Stimulated activated CD4-positive, alpha-beta T cell treated with anti-CD3 and anti-CD28 coated beads, Interleukin-12 subunit alpha, Interleukin-12 subunit beta, amount 100 ng/mL, for 48 hours (primary cell): ENCODE data around the gene ANKRD11.

Experiments used
- DNase-seq, 3 donors: peaks; one replicate each; pipeline ENCODE4 v3.0.0-alpha.2; 2020; ENCODE audit warnings: low read depth in 2 of 3, low spot score in 1 of 3

The ANKRD11 gene

GRCh38 chr16:89354325-89354724, 136.0 kb downstream of the ANKRD11 start:
- DNase-seq, result no peak

DNA sequence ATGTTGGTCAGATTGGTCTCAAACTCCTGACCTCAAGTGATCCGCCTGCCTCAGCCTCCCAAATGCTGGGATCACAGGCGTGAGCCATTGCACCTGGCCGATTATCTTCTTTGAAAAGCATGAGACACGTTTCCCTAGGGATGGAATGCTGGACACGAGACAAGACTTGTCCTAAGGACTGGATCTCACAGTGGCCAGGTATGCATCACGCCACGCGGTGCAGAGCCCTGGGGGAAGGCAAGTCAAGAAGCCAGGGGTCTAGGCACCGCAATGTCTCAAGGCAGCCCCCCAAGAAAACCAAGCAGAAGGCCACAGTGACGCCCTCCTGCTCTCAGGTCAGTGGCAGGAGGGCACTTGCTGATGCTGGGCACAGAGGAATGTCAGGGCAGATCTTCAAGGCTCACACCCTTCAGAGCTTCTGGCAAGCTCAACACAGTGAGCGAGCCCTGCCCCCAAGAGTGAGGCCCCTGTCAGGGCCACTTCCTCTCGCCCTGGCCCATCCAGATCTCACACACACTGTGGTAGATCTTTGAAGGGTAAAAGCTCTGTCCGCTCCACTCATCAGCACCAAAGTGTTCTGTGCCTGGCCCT, 138.2 kb downstream of the ANKRD11 start:
- DNase-seq, result no peak

GRCh38 chr16:89351645-89352044, 138.7 kb downstream of the ANKRD11 start:
- no peak for DNase-seq

- DNase-seq, result peak; percentile 37 to 68 (median 50)
Observed at GRCh38 chr16:89350701-89351380, 139.5 kb downstream of the ANKRD11 start.

- peak in 1 of 3 donors; percentile 49 for DNase-seq
Observed at GRCh38 chr16:89349947-89350633, 140.3 kb downstream of the ANKRD11 start.

DNA sequence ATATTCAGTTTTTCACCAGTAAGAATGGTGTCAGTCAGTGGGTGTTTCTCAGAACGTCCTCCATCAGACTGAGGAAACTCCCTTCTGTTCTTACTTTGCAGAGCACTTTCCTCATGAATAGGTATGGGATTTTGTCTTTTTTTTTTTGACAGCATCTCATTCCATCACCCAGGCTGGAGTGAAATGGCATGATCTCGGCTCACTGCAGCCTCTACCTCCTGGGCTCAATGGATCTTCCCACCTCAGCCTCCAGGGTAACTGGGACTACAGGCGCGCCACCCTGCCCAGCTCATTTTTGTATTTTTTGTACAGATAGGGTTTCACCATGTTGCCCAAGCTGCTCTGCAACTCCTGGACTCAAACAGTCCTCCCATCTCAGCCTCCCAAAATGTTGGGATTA, 142.6 kb downstream of the ANKRD11 start:
- DNase-seq, result no peak

DNA sequence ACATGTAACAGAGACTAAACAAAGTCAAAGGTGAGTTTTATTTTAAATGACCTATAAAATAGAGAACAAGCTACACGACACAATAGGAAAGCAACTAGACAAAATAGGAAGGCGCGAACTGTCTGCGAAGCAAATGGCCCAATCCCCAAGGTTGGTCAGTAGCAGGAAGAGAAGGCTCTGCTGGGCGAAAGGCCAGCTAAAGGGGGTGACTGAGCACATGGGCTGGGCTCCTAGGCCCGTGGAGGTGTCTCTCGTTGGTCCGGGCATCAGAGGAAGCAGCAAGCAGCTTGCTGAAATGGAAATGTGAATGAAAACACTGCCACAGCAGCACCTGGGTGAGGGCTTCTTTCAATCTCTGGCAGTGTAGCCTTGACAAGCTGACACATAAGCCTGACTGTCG, 143.5 kb downstream of the ANKRD11 start:
- no peak for DNase-seq

GRCh38 chr16:89345642-89346150, 144.7 kb downstream of the ANKRD11 start:
- DNase-seq, result no peak

GRCh38 chr16:89344846-89345611, 145.3 kb downstream of the ANKRD11 start:
- no peak for DNase-seq

DNA sequence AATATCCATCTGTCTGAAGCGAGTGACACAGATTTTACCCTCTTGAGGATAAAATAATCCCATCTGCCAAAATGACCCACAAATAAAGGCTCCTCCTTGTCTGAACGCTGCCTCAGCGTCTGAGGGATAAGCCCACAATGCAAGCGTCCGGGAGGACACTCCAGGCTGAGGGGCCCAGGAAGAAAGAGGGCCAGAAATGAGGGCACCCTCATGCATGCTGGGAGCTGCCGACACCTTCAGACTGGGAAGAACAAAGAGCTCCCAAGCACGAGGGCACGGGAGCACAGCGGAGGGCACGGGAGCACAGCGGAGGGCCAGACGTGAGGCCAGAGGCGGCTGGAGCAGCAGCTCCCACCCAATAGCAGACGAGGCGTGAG, 145.9 kb downstream of the ANKRD11 start:
- no peak for DNase-seq

DNA sequence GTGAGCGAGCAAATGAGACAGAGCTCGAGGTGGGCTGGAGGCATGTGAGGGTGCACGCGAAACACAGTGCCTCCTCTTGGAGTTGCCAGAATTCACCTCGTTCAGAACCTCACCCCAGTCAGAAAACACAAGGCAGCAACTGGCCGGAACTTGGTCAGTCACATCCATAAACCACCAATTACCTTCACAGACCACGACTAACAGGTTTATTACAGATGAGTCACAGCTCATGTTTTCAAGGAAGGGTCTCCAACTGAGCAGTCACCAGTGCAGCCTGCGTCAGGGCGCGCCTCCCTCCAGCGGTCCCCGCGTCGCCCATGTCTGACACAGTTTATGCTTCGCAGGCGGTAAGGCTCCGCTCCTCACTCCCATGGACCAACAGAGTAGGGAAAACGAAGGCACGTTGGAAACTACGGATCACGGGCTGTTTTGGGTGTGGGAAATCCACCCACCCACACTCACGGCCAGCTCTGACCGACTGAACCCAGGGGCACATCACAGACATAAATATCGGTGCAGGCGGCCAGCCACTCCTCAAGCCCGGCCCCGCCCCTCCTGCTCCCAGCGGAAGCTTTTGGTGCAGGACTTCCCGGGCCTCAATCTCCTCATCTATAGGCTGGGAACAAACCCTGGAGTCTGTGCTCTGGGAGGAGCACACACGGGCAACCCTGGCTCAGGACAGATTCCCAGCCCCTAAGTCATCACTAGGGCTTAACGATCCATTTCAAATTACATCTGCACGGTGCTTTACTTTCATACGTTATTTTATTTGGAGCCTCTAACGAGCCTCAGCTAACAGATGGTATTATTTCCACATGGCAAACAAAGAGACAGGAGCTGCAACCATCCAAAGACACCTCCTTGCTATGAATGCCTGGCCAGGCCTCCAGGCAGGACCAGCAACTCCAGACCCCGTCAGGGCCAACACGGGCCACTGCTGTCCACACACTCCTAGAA, 146.6 kb downstream of the ANKRD11 start:
- no peak for DNase-seq

- no peak for DNase-seq
Observed at GRCh38 chr16:89341697-89342694, 148.4 kb downstream of the ANKRD11 start.

DNA sequence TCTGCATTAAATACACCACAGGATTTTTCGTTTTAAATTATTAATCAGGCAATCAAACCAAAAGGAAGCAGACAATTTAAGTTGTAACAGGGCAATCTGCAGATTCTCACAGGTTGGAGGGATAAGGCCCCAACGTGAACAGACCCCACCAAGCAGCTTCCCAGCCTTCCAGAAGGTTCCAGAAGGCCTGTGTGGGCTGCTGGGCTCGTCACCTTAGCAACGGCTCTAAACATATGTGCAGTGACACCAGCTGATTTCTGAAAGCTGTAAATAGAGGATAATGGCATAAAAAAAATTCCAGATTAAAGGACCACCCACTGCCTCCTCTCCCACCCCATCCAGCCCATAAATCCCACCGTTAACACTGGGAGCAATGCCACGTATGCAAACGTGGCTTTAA, 149.1 kb downstream of the ANKRD11 start:
- DNase-seq, result no peak

- DNase-seq, result no peak
Observed at GRCh38 chr16:89338863-89339262, 151.5 kb downstream of the ANKRD11 start.

GRCh38 chr16:89337965-89338364, 152.4 kb downstream of the ANKRD11 start:
- no peak for DNase-seq

- no peak for DNase-seq
Observed at GRCh38 chr16:89335803-89336485, 154.4 kb downstream of the ANKRD11 start.

- DNase-seq, result no peak
Observed at GRCh38 chr16:89334988-89335802, 155.2 kb downstream of the ANKRD11 start.

DNA sequence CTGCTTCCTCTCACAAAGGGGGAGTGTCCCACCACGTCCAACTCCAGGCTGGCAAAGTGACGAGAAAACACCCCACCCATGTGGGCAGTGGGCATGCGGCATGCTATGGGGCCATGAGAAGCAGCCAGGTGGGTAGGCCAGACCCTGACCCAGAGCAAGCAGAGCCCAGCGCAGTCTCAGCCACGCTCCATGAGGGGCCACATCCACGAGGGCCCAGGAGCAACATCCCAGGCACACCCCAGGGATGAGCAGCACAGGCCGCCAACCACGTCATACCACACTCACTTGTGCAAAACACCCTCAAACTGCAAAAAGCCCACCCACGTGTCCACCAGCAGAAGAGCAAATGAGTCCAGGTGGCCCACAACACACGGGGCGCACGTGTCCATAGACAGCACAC, 155.9 kb downstream of the ANKRD11 start:
- no peak for DNase-seq
